Activated CD4-positive, alpha-beta memory T cell treated with anti-CD3 and anti-CD28 coated beads for 36 hours (primary cell): Measurements from ENCODE around the gene CEP57. TPM values are rescaled to one million over a fixed set of nuclear protein-coding genes. Genes with fewer than 3 reads are reported as not detected.

Experiments
- CTCF ChIA-PET: fragments of 350-600 bp; sonication (Branson Sonifier 250); formaldehyde crosslinking; loops from one replicate; lab custom pipeline; 2021; ENCODE audit warnings: antibody characterized with exemption, inconsistent platforms; lab: Charles Lee
- POLR2A ChIA-PET: fragments of 350-600 bp; sonication (Branson Sonifier 250); formaldehyde crosslinking; loops from one replicate; lab custom pipeline; 2021; ENCODE audit warnings: antibody characterized with exemption; lab: Charles Lee
- DNase-seq: peaks from one replicate; pipeline ENCODE4 v3.0.0-alpha.2; 2020
- H3K27ac Mint-ChIP-seq: one replicate; pipeline ENCODE4 v1.8.0; 2021; ENCODE audit warnings: mixed read lengths
- H3K27me3 Mint-ChIP-seq: one replicate; pipeline ENCODE4 v1.8.0; 2021; ENCODE audit warnings: mixed read lengths
- H3K36me3 Mint-ChIP-seq: one replicate; pipeline ENCODE4 v1.8.0; 2021; ENCODE audit warnings: mixed read lengths
- H3K4me1 Mint-ChIP-seq: one replicate; pipeline ENCODE4 v1.8.0; 2021; ENCODE audit warnings: low read depth, mixed read lengths
- H3K4me3 Mint-ChIP-seq: one replicate; pipeline ENCODE4 v1.8.0; 2021; ENCODE audit warnings: mild to moderate bottlenecking, mixed read lengths
- H3K9me3 Mint-ChIP-seq: one replicate; pipeline ENCODE4 v1.8.0; 2021; ENCODE audit warnings: mixed read lengths
- intact Hi-C: fragments of 100-400 bp; cut with micrococcal nuclease; formaldehyde crosslinking; loops from one replicate; pipeline ENCODE4 v1.15.1; 2023
- total RNA-seq, 2 experiments: library from RNA; stranded (reverse); gene quantifications; one replicate each; pipeline ENCODE4 v1.2.3, GENCODE V29; 2021

The CEP57 gene
- total RNA-seq, 2 experiments from 2014 or later, result 115 to 117 TPM

DNA sequence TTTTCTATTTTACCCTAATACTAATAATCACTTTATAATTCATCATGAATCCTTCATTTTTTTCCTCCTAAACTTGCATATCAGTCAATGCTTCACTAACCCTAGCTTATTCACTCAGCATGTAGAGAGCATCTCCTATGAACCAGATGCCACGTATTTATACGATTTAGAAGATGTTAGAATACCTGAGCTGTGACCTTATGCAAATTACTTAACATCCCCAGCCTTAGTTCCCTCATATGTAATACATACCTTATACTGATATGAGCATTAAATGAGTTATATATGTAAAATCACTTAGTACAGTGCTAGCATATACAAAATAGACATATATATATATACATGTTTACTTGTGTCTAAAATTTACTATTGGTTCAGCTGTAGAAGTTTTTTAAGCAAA, 9.8 kb upstream of the CEP57 start:
- Mint-ChIP-seq H3K4me1 (peaks cover 34% of the 10 kb centered on the region), H3K4me3 (no peak overlapping the region), H3K36me3 (peaks cover 54% of the 10 kb centered on the region), H3K27ac (no peak overlapping the region), H3K27me3 (no peaks in the 10 kb centered on the region), H3K9me3 (no peaks in the 10 kb centered on the region)
- intact Hi-C loops, result no loop called here
- CTCF ChIA-PET, result interaction anchor here (0.6 to 1.4 kb wide), 4 partner anchors 8 to 629 kb away, joined by 3 to 4 read pairs (median 3); no protein-coding TSS in a partner anchor
- no peak for DNase-seq
- POLR2A ChIA-PET, result interaction anchor here (1.5 kb wide), 1 partner anchor 9 kb away, joined by 5 read pairs; the partner anchor contains the start of gene FAM76B

DNA sequence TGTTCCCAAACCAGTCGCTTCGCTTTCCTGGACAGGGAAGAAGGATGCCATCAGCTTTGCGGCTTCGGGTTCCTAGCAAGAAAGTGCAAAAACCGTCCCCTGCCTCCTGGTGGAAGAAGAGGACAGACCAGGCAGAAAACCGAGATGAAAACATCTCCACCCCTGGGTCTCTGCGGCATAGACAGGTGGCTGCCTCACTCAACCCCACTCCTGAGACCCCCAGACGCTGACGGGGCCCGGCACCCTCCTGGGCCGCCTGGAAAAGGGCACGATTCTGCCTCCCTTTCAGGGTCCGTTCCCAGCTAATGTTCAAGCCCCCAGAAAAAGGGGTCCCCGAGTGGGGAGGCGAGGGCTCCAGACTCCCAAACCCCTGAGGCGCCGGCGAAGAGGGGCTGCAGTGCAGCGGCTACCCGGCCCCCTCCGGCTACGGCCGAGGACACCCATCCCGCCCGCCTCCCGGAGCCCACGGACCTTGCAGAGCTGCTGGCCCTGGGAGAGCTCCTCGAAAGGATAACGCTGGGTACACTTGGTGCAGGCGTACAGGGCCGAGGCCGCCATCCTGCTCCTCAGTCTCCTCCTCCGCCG, 1.3 kb upstream of the CEP57 start:
- H3K4me1 Mint-ChIP-seq, result peaks cover 48% of the 10 kb centered on the region
- POLR2A ChIA-PET, result interaction anchor here (0.7 to 3.1 kb wide), 11 partner anchors 8 to 724 kb away, joined by 3 to 23 read pairs (median 5); partner anchors contain the start of genes CCDC82, JRKL, MAML2 and MTMR2
- intact Hi-C loops, result loop anchor here (1.0 to 2.0 kb wide), 4 partner anchors 74 to 638 kb away; partner anchors contain the start of gene MAML2
- H3K27ac Mint-ChIP-seq, result peak overlapping the region; percentile 100
- peaks cover 57% of the 10 kb centered on the region for H3K36me3 Mint-ChIP-seq
- H3K9me3 Mint-ChIP-seq, result no peaks in the 10 kb centered on the region
- peak overlapping the region; percentile 95 for H3K4me3 Mint-ChIP-seq
- DNase-seq, result peak; percentile 41
- no peaks in the 10 kb centered on the region for H3K27me3 Mint-ChIP-seq
- CTCF ChIA-PET, result interaction anchor here (0.6 to 2.3 kb wide), 8 partner anchors 9 to 721 kb away, joined by 3 to 17 read pairs (median 5); partner anchors contain the start of genes CCDC82 and JRKL

DNA sequence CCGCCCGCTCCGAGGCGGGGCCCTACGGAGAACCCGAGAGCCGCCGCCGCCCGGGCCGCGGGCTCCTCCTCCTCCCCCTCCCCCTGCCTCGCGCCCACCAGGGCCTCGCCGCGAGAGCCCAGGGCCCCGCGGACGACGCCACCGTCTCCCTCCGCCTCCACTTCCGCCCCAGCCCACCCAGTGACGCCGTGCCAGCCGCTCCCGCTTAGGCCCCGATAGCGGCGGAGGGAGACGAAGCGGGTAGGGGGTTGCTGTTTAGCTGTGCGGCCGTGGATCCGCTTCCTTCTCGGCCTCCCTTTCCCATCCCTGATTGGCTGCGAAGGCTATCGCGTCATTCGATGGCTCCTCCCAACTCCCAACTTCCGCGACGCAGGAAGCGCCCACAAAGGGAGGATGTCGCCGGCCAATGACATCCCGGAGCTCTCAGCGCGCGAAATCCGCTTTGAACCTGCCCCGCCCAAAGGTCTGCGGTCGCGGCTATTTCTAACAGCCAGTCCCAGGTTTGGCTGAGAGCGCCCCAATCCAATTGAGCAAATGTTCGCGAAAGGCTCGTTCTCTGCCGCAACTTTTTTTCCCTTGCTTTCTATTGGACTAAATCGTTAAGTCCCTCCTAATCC, 684 bp upstream of the CEP57 start, which contains the start of gene FAM76B:
Gene FAM76B, minus strand, starts transcription at position 277 of the 617 bp plus-strand sequence. CDS start 304 bp downstream, outside the sequence.
- ChIA-PET CTCF (interaction anchor here (1.0 to 2.3 kb wide), 9 partner anchors 25 to 722 kb away, joined by 3 to 17 read pairs (median 5); partner anchors contain the start of genes CCDC82, JRKL, MAML2 and SESN3), POLR2A (interaction anchor here (0.6 to 3.1 kb wide), 14 partner anchors 9 to 722 kb away, joined by 3 to 23 read pairs (median 4); partner anchors contain the start of genes CCDC82, JRKL, MAML2 and MTMR2)
- Mint-ChIP-seq H3K27me3 (no peaks in the 10 kb centered on the region), H3K4me3 (peak within 1 kb of the TSS; percentile 95), H3K27ac (peak within 1 kb of the TSS; percentile 100), H3K9me3 (no peaks in the 10 kb centered on the region), H3K4me1 (peaks cover 52% of the 10 kb centered on the region), H3K36me3 (peaks cover 56% of the 10 kb centered on the region)
- intact Hi-C loops, result loop anchor here (1.0 to 5.0 kb wide), 14 partner anchors 75 to 1661 kb away; partner anchors contain the start of genes ANKRD49, CCDC82, CWC15 and ENDOD1
- peak; percentile 98 for DNase-seq

- ChIA-PET CTCF (interaction anchor here (0.9 to 3.0 kb wide), 10 partner anchors 11 to 674 kb away, joined by 3 to 9 read pairs (median 4); partner anchors contain the start of genes CCDC82, JRKL, MAML2 and SESN3), POLR2A (interaction anchor here (0.8 to 3.1 kb wide), 10 partner anchors 41 to 724 kb away, joined by 3 to 23 read pairs (median 3); partner anchors contain the start of genes CCDC82, JRKL, MAML2 and SESN3)
- intact Hi-C loops, result loop anchor here (1.0 to 5.0 kb wide), 10 partner anchors 131 to 1662 kb away; partner anchors contain the start of genes ANKRD49, CCDC82, CWC15 and ENDOD1
- no peaks in the 10 kb centered on the region for H3K9me3 Mint-ChIP-seq
- H3K4me1 Mint-ChIP-seq, result peaks cover 54% of the 10 kb centered on the region
- DNase-seq, result peak; percentile 77
- no peaks in the 10 kb centered on the region for H3K27me3 Mint-ChIP-seq
- H3K4me3 Mint-ChIP-seq, result peak overlapping the region; percentile 95
- H3K27ac Mint-ChIP-seq, result peak overlapping the region; percentile 100
- peaks cover 51% of the 10 kb centered on the region for H3K36me3 Mint-ChIP-seq
Measured at GRCh38 chr11:95790933-95791708, 823 bp downstream of the CEP57 start.

DNA sequence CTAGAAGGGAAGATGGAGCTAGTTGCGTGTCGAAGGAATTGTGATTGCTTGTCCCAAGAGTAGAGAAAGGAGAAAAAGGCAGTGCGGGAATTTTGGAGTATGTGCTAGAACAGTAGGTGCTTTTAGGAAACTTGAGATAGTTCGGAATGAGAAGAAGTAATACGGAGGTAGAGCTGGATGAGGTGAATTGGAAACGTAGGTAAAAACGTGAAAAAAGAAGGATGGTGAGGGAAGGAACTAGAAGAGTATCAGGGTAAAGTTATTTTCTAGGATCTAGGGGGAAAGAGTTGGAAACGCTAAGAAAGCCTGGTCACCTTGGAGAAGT, 1.4 kb downstream of the CEP57 start:
- CTCF ChIA-PET, result interaction anchor here (0.9 to 3.0 kb wide), 7 partner anchors 10 to 673 kb away, joined by 3 to 9 read pairs (median 4); partner anchors contain the start of gene MAML2
- peak overlapping the region; percentile 95 for H3K4me3 Mint-ChIP-seq
- H3K36me3 Mint-ChIP-seq, result peaks cover 46% of the 10 kb centered on the region
- H3K27me3 Mint-ChIP-seq, result no peaks in the 10 kb centered on the region
- peaks cover 52% of the 10 kb centered on the region for H3K4me1 Mint-ChIP-seq
- POLR2A ChIA-PET, result interaction anchor here (1.3 to 3.1 kb wide), 2 partner anchors 41 to 598 kb away, joined by 3 to 23 read pairs; partner anchors contain the start of genes CCDC82 and JRKL
- H3K27ac Mint-ChIP-seq, result peak overlapping the region; percentile 100
- no peak for DNase-seq
- H3K9me3 Mint-ChIP-seq, result no peaks in the 10 kb centered on the region
- intact Hi-C loops, result loop anchor here (2.0 to 5.0 kb wide), 6 partner anchors 131 to 1663 kb away; partner anchors contain the start of genes ANKRD49, CWC15, KDM4D and MRE11

DNA sequence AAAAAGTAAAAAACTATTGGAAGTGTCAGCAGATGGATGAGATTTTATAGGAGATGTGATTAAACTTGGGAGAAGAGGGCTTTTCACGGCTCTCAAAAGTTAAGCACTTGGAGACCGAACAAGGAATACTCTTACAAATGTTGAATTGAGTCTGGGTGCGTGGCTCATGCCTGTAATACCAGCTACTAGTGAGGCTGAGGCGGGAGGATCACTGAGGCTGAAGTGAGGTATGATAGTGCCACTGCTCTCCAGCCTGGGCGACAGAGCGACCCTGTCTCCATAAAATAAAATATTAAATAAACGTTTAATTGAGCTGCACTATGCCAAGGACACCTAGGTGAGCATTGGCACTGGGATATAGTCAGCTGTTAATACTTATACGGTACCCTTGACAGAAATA, 1.9 kb downstream of the CEP57 start:
- intact Hi-C loops, result loop anchor here (5.0 kb wide), 4 partner anchors 130 to 1300 kb away; partner anchors contain the start of genes ANKRD49, MRE11 and MTMR2
- ChIA-PET POLR2A (interaction anchor here (0.6 kb wide), 1 partner anchor 371 kb away, joined by 4 read pairs; no protein-coding TSS in a partner anchor), CTCF (interaction anchor here (0.7 to 3.0 kb wide), 7 partner anchors 43 to 673 kb away, joined by 3 to 9 read pairs (median 3); partner anchors contain the start of gene MAML2)
- no peak overlapping the region for H3K27ac Mint-ChIP-seq
- H3K9me3 Mint-ChIP-seq, result no peaks in the 10 kb centered on the region
- peaks cover 48% of the 10 kb centered on the region for H3K4me1 Mint-ChIP-seq
- no peaks in the 10 kb centered on the region for H3K27me3 Mint-ChIP-seq
- peaks cover 43% of the 10 kb centered on the region for H3K36me3 Mint-ChIP-seq
- no peak for DNase-seq
- H3K4me3 Mint-ChIP-seq, result peak overlapping the region; percentile 95

DNA sequence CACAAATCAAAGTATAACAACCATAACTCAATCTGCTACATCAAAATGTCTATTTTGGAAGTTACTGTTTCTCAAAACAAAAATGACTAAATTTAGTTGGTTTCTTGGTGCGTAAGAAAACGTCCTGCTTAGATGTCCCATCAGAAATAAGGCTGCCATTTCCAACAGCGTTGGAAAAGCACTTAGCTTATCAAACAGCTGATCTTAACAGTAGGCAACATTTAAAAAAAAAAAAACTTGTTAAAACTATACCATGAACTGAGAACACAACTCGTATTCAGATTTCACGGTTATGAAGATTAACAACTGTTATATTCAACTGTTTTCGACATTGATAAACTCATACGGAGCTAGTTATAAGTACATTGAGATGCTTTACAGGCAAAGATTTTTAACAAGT, 2.4 kb downstream of the CEP57 start:
- Mint-ChIP-seq H3K36me3 (peaks cover 43% of the 10 kb centered on the region), H3K4me3 (no peak overlapping the region), H3K27ac (no peak overlapping the region), H3K27me3 (no peaks in the 10 kb centered on the region), H3K4me1 (peaks cover 48% of the 10 kb centered on the region), H3K9me3 (no peaks in the 10 kb centered on the region)
- CTCF ChIA-PET, result interaction anchor here (0.7 to 3.0 kb wide), 4 partner anchors 43 to 641 kb away, joined by 3 to 9 read pairs (median 4); partner anchors contain the start of gene MAML2
- intact Hi-C loops, result loop anchor here (5.0 kb wide), 4 partner anchors 130 to 1300 kb away; partner anchors contain the start of genes ANKRD49, MRE11 and MTMR2
- POLR2A ChIA-PET, result interaction anchor here (0.6 kb wide), 1 partner anchor 371 kb away, joined by 4 read pairs; no protein-coding TSS in a partner anchor
- DNase-seq, result no peak

DNA sequence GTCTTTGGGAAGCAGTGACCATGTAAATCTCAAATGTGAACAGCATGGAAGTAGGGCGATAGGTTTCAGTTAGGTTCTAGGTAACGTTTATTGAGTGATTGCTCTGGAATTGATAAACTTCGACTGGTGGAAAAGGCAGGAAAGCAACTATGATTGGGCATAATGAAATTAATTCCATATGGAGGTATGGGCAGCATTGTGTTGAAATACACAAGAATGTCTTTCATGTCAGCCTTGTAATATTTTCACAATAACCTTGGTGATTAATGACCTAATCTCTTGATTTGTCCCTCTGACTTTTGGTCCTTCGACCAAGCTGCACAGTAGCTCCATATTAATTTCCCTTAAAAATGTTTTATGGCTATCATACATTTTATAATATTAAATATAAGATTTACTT, 2.8 kb downstream of the CEP57 start:
- POLR2A ChIA-PET, result no interaction called here
- Mint-ChIP-seq H3K27ac (no peak overlapping the region), H3K27me3 (no peaks in the 10 kb centered on the region)

DNA sequence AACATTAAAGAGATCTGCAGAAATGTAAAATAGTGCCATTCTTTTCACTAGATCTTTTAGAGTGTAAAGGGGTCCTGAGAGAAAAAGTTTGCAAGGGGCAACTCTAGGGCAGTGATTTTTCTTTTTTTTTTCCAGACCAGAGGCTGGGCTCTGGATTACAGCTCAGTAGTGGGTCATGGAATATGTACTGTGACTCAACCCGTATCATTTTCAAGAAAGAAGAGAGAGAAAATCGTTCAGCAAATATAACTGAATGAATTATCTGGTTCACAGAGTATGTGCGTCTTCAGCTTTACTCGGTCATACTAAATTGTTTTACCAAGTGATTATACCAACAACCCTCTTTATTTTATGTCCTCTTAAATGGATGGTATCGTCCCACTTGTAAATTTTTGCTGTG, 3.8 kb downstream of the CEP57 start:
- Mint-ChIP-seq H3K9me3 (no peaks in the 10 kb centered on the region), H3K36me3 (peaks cover 35% of the 10 kb centered on the region), H3K4me1 (peaks cover 39% of the 10 kb centered on the region), H3K27me3 (no peaks in the 10 kb centered on the region), H3K4me3 (no peak overlapping the region), H3K27ac (no peak overlapping the region)
- DNase-seq, result no peak
- CTCF ChIA-PET, result no interaction called here
- POLR2A ChIA-PET, result no interaction called here
- intact Hi-C loops, result loop anchor here (5.0 kb wide), 4 partner anchors 128 to 1302 kb away; partner anchors contain the start of genes ANKRD49, MRE11 and MTMR2

More for the DNA sequence above, 2.8 kb downstream of the CEP57 start:
- no peaks in the 10 kb centered on the region for H3K9me3 Mint-ChIP-seq
- intact Hi-C loops, result loop anchor here (5.0 kb wide), 4 partner anchors 129 to 1301 kb away; partner anchors contain the start of genes ANKRD49, MRE11 and MTMR2
- no peak overlapping the region for H3K4me3 Mint-ChIP-seq
- CTCF ChIA-PET, result interaction anchor here (0.7 to 3.0 kb wide), 3 partner anchors 550 to 641 kb away, joined by 3 to 9 read pairs (median 3); partner anchors contain the start of gene MAML2
- no peak for DNase-seq
- H3K36me3 Mint-ChIP-seq, result peaks cover 39% of the 10 kb centered on the region
- peaks cover 44% of the 10 kb centered on the region for H3K4me1 Mint-ChIP-seq

GRCh38 chr11:95795627-95796295, 5.5 kb downstream of the CEP57 start:
- Mint-ChIP-seq H3K4me1 (peaks cover 39% of the 10 kb centered on the region), H3K36me3 (peaks cover 40% of the 10 kb centered on the region), H3K27me3 (no peaks in the 10 kb centered on the region), H3K9me3 (no peaks in the 10 kb centered on the region), H3K27ac (no peak overlapping the region), H3K4me3 (no peak overlapping the region)
- ChIA-PET CTCF (interaction anchor here (4.3 kb wide), 1 partner anchor 41 kb away, joined by 14 read pairs; no protein-coding TSS in a partner anchor), POLR2A (no interaction called here)
- intact Hi-C loops, result no loop called here
- no peak for DNase-seq
